OCI-LY7 (cell line): ENCODE results near the gene TBX2. TPM values are rescaled to one million over a fixed set of nuclear protein-coding genes. Genes with fewer than 3 reads are reported as not detected.

Experiments used
- BruUV-seq: library from RNA; stranded (reverse); fragments of 400-500 nt; replicated peaks from 2 replicates; lab custom pipeline; 2021; lab: Mats Ljungman, UMichigan
- CTCF ChIA-PET: fragments of 300-600 bp; sonication (Branson Sonifier 250); formaldehyde crosslinking; loops from one replicate; lab custom pipeline; 2022; ENCODE audit warnings: antibody characterized with exemption; ENCODE audit not compliant: unreplicated experiment; lab: Charles Lee
- POLR2A ChIA-PET: fragments of 300-600 bp; sonication (Branson Sonifier 250); formaldehyde crosslinking; loops from one replicate; lab custom pipeline; 2022; ENCODE audit warnings: antibody characterized with exemption; lab: Charles Lee
- DNase-seq: peaks from one replicate; pipeline ENCODE4 v3.0.0-alpha.2; 2015; ENCODE audit warnings: low spot score
- H2AFZ ChIP-seq: fragments of 200-600 bp; sonication (generic), shearing (Covaris generic); 2 replicates; pipeline ENCODE4 v1.6.1; 2014; ENCODE audit warnings: mild to moderate bottlenecking, antibody characterized with exemption, low read length, moderate library complexity
- H3K27ac ChIP-seq: fragments of 200-600 bp; sonication (generic); 2 replicates; pipeline ENCODE4 v1.5.1; 2014; ENCODE audit warnings: mixed run types, low read depth, mild to moderate bottlenecking, moderate library complexity, low read length, inconsistent platforms; ENCODE audit not compliant: poor library complexity, severe bottlenecking
- H3K36me3 ChIP-seq: fragments of 200-600 bp; sonication (generic); 2 replicates; pipeline ENCODE4 v1.6.1; 2014; ENCODE audit warnings: mild to moderate bottlenecking, antibody characterized with exemption, low read length, moderate library complexity, mixed read lengths; ENCODE audit not compliant: insufficient read depth
- H3K4me1 ChIP-seq: fragments of 200-600 bp; sonication (generic); 2 replicates; pipeline ENCODE4 v1.5.1; 2014; ENCODE audit warnings: mild to moderate bottlenecking, low read length; ENCODE audit not compliant: insufficient read depth, poor library complexity, severe bottlenecking
- H3K4me2 ChIP-seq: fragments of 200-600 bp; sonication (generic); 2 replicates; pipeline ENCODE4 v1.6.1; 2014; ENCODE audit warnings: mild to moderate bottlenecking, low read length
- H3K4me3 ChIP-seq: fragments of 200-600 bp; sonication (generic); 2 replicates; pipeline ENCODE4 v1.5.1; 2014; ENCODE audit warnings: mild to moderate bottlenecking, low read depth, low read length; ENCODE audit not compliant: poor library complexity, severe bottlenecking
- H3K79me2 ChIP-seq: fragments of 200-600 bp; sonication (generic); 2 replicates; pipeline ENCODE4 v1.6.1; 2016; ENCODE audit warnings: low read depth, mild to moderate bottlenecking, low read length, moderate library complexity, mixed read lengths; ENCODE audit not compliant: insufficient read depth
- H3K9me2 ChIP-seq: fragments of 200-600 bp; sonication (generic); 2 replicates; pipeline ENCODE4 v1.6.1; 2016; ENCODE audit warnings: mild to moderate bottlenecking, low read length, mixed read lengths; ENCODE audit not compliant: insufficient read depth
- H3K9me3 ChIP-seq: fragments of 200-600 bp; sonication (generic); 2 replicates; pipeline ENCODE4 v1.6.1; 2014; ENCODE audit warnings: mild to moderate bottlenecking, mixed run types, low read length, mixed read lengths
- H4K20me1 ChIP-seq: fragments of 200-600 bp; sonication (generic); 2 replicates; pipeline ENCODE4 v1.6.1; 2014; ENCODE audit warnings: mild to moderate bottlenecking, antibody characterized with exemption, low read length, moderate library complexity, mixed read lengths; ENCODE audit not compliant: insufficient read depth
- CTCF ChIP-seq: fragments of 200-600 bp; sonication (generic); conservative IDR thresholded peaks from 2 replicates; pipeline ENCODE4 v1.5.1; 2014; ENCODE audit warnings: mild to moderate bottlenecking, antibody characterized with exemption, low read length, moderate library complexity, mixed read lengths
- EZH2phosphoT487 ChIP-seq: fragments of 200-600 bp; sonication (generic); IDR thresholded peaks from 2 replicates; pipeline ENCODE4 v1.6.1; 2018; ENCODE audit warnings: low read depth, borderline replicate concordance, mild to moderate bottlenecking, mixed run types, antibody characterized with exemption, low read length, moderate library complexity, mixed read lengths
- intact Hi-C: fragments of 100-400 bp; cut with micrococcal nuclease; formaldehyde crosslinking; loops from one replicate; pipeline ENCODE4 v1.10.0; 2022; ENCODE audit not compliant: unreplicated experiment
- total RNA-seq, 2 experiments: library from RNA; depleted of rRNA in 1 of 2; stranded (reverse); fragments of >200 nt in 1 of 2; shearing (Covaris generic) in 1 of 2; gene quantifications; 2 replicates each; pipeline ENCODE4 v1.2.3, GENCODE V29; 2014 to 2022

Gene TBX2
- total RNA-seq, 2 experiments from 2014 or later, result not detected

DNA sequence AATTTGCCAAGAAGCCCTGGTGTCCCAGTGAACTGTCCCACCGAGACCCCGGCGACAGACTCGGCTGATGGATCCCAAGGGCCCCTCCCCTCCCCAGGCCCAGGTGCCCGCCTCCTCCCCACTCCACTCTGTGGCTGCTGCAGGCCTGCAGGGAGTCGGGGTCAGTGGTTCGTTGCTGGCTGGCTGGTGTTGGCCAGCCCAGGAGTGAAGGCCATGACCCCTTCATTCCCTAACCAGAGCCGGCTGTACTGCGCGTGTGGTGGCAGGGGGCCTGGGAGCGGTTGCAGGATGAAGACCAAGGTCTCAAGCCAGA is 9.2 kb upstream of the TBX2 start:
- BruUV-seq, result no TSS peak
- no peaks in the 10 kb centered on the region for H3K9me3 ChIP-seq
- no peak overlapping the region; the same call in 1 of the 2 replicates for H2AFZ ChIP-seq
- intact Hi-C loops, result loop anchor here (5.0 kb wide), 2 partner anchors 388 to 668 kb away; no protein-coding TSS in a partner anchor
- H3K27ac ChIP-seq, result no peak overlapping the region
- H3K4me3 ChIP-seq, result no peak overlapping the region
- DNase-seq, result no peak
- ChIA-PET CTCF (no interaction called here), POLR2A (no interaction called here)
- H4K20me1 ChIP-seq, result no peaks in the 10 kb centered on the region
- H3K4me1 ChIP-seq, result no peaks in the 10 kb centered on the region
- no peaks in the 10 kb centered on the region for H3K79me2 ChIP-seq
- no peaks in the 10 kb centered on the region for H3K9me2 ChIP-seq
- H3K4me2 ChIP-seq, result no peak overlapping the region
- TF ChIP-seq CTCF (no peak), EZH2phosphoT487 (no peak)
- H3K36me3 ChIP-seq, result no peaks in the 10 kb centered on the region

DNA sequence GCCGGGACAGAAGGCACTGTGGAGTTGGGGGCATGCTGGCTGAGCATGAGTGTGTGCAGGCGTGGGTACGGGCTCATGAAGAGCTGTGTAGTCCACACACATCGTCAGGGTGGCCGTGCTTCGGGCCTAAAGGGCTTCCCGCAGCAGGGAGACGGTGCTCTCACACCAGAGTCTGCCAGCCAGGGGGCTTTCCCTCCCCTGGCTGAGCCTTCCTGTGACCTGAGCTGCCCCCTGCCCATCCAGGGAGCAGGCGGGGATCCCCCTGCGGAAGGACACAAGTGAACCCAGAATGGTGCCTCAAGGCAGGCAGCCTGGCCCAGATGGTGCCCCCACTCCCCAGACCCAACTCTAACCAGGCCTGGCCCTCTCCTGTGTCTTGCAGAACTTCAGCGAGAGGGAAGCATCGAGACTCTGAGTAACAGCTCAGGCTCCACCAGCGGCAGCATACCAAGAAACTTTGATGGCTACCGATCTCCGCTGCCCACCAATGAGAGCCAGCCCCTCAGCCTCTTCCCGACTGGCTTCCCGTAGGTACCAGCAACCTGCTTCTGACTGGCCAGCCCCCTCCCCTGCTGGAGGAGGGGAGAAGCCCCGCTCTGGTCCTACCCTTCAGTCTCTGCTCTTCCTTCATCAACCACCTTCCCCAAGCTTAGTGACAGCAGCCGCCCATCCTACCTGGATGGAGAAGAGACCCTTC is 7.9 kb upstream of the TBX2 start:
- H3K4me1 ChIP-seq, result no peaks in the 10 kb centered on the region
- ChIA-PET CTCF (interaction anchor here (0.6 kb wide), 1 partner anchor 176 kb away, joined by 3 read pairs; no protein-coding TSS in a partner anchor), POLR2A (interaction anchor here (0.6 kb wide), 2 partner anchors 109 to 390 kb away, joined by 3 to 4 read pairs; no protein-coding TSS in a partner anchor)
- no TSS peak for BruUV-seq
- no peak for DNase-seq
- H3K4me3 ChIP-seq, result no peak overlapping the region
- H3K79me2 ChIP-seq, result no peaks in the 10 kb centered on the region
- H3K27ac ChIP-seq, result no peak overlapping the region
- H4K20me1 ChIP-seq, result no peaks in the 10 kb centered on the region
- H3K9me2 ChIP-seq, result no peaks in the 10 kb centered on the region
- H3K9me3 ChIP-seq, result no peaks in the 10 kb centered on the region
- intact Hi-C loops, result loop anchor here (5.0 kb wide), 2 partner anchors 389 to 669 kb away; no protein-coding TSS in a partner anchor
- no peak overlapping the region for H2AFZ ChIP-seq
- H3K4me2 ChIP-seq, result no peak overlapping the region
- H3K36me3 ChIP-seq, result no peaks in the 10 kb centered on the region
- TF ChIP-seq CTCF (no peak), EZH2phosphoT487 (no peak)

DNA sequence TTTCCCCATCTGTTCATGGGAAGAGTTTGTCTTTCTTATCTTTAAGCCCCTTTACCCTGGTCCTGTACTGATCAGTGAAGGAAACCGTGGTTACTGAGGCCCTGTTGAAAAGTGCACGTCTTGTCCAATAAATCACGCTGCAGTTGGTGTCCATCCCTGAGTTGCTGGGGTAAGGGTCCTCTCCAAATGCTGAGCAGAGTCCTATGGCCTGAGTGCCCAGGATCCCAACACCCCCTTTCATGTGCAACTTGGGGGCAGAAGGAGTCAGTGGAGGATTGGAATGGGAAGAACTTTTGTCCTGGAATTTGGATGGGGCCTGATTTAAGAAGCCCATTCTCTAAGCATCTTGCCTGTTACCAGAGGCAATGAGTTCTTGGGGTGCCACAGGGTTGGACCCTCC is 7.0 kb upstream of the TBX2 start:
- Histone ChIP-seq H4K20me1 (no peaks in the 10 kb centered on the region), H3K9me3 (no peaks in the 10 kb centered on the region), H3K4me2 (no peak overlapping the region), H3K4me1 (no peaks in the 10 kb centered on the region), H3K4me3 (no peak overlapping the region), H3K36me3 (no peaks in the 10 kb centered on the region), H2AFZ (no peak overlapping the region), H3K9me2 (no peaks in the 10 kb centered on the region), H3K79me2 (no peaks in the 10 kb centered on the region), H3K27ac (no peak overlapping the region)
- ChIA-PET CTCF (no interaction called here), POLR2A (no interaction called here)
- BruUV-seq, result no TSS peak
- intact Hi-C loops, result loop anchor here (5.0 kb wide), 2 partner anchors 390 to 670 kb away; no protein-coding TSS in a partner anchor
- TF ChIP-seq CTCF (no peak), EZH2phosphoT487 (no peak)
- no peak for DNase-seq
